H9 (cell line): Measurements from ENCODE around the gene TGM2. TPM values are rescaled to one million over a fixed set of nuclear protein-coding genes. Genes with fewer than 3 reads are reported as not detected.

ENCODE experiments used
- DNase-seq: peaks from one replicate; pipeline ENCODE4 v3.0.0-alpha.2; 2017
- H2AFZ ChIP-seq: one replicate; pipeline ENCODE4 v1.6.1; 2013; ENCODE audit warnings: mild to moderate bottlenecking, low read length, control low read depth, moderate library complexity
- H2AK5ac ChIP-seq: 2 replicates; pipeline ENCODE4 v1.6.1; 2013; ENCODE audit warnings: low read length, control low read depth, mixed read lengths; ENCODE audit not compliant: insufficient read length
- H2BK120ac ChIP-seq: one replicate; pipeline ENCODE4 v1.6.1; 2013; ENCODE audit warnings: low read depth, mild to moderate bottlenecking, low read length, control low read depth, inconsistent platforms; ENCODE audit not compliant: poor library complexity, severe bottlenecking
- H2BK12ac ChIP-seq: 2 replicates; pipeline ENCODE4 v1.6.1; 2013; ENCODE audit warnings: low read length, control low read depth, mixed read lengths, low read depth; ENCODE audit not compliant: insufficient read length
- H2BK15ac ChIP-seq: 2 replicates; pipeline ENCODE4 v1.6.1; 2013; ENCODE audit warnings: low read depth, low read length, control low read depth
- H2BK20ac ChIP-seq: one replicate; pipeline ENCODE4 v1.6.1; 2013; ENCODE audit warnings: low read depth, mild to moderate bottlenecking, low read length, control low read depth, inconsistent platforms; ENCODE audit not compliant: poor library complexity, severe bottlenecking
- H2BK5ac ChIP-seq: 2 replicates; pipeline ENCODE4 v1.6.1; 2013; ENCODE audit warnings: low read length, control low read depth, mixed read lengths; ENCODE audit not compliant: insufficient read length
- H3K14ac ChIP-seq: 2 replicates; pipeline ENCODE4 v1.6.1; 2013; ENCODE audit warnings: low read length, control low read depth; ENCODE audit not compliant: insufficient read depth
- H3K18ac ChIP-seq: 2 replicates; pipeline ENCODE4 v1.6.1; 2013; ENCODE audit warnings: low read depth, mild to moderate bottlenecking, mixed read lengths, low read length, control low read depth; ENCODE audit not compliant: insufficient read length
- H3K23ac ChIP-seq: 2 replicates; pipeline ENCODE4 v1.6.1; 2013; ENCODE audit warnings: low read length, control low read depth, mixed read lengths, low read depth; ENCODE audit not compliant: insufficient read length
- H3K23me2 ChIP-seq: 2 replicates; pipeline ENCODE4 v1.6.1; 2013; ENCODE audit warnings: low read depth, mild to moderate bottlenecking, mixed read lengths, low read length, control low read depth; ENCODE audit not compliant: insufficient read length, poor library complexity, severe bottlenecking
- H3K27ac ChIP-seq: 2 replicates; pipeline ENCODE4 v1.5.1; 2013; ENCODE audit warnings: low read length, control low read depth, mixed read lengths, low read depth; ENCODE audit not compliant: insufficient read length
- H3K27me3 ChIP-seq: 2 replicates; pipeline ENCODE4 v1.6.1; 2013; ENCODE audit warnings: low read length, control low read depth, inconsistent platforms; ENCODE audit not compliant: insufficient read depth
- H3K4ac ChIP-seq: 2 replicates; pipeline ENCODE4 v1.6.1; 2013; ENCODE audit warnings: low read depth, mild to moderate bottlenecking, control low read depth, inconsistent platforms, low read length, moderate library complexity
- H3K4me1 ChIP-seq: 2 replicates; pipeline ENCODE4 v1.6.1; 2013; ENCODE audit warnings: low read length, control low read depth, inconsistent platforms; ENCODE audit not compliant: insufficient read depth
- H3K4me2 ChIP-seq: 2 replicates; pipeline ENCODE4 v1.6.1; 2013; ENCODE audit warnings: low read length, control low read depth, mixed read lengths; ENCODE audit not compliant: insufficient read length, insufficient read depth
- H3K56ac ChIP-seq: 2 replicates; pipeline ENCODE4 v1.6.1; 2013; ENCODE audit warnings: low read depth, mild to moderate bottlenecking, mixed read lengths, low read length, control low read depth; ENCODE audit not compliant: insufficient read length
- H3K79me1 ChIP-seq: 2 replicates; pipeline ENCODE4 v1.6.1; 2013; ENCODE audit warnings: low read depth, mild to moderate bottlenecking, moderate library complexity, low read length, control low read depth, inconsistent platforms; ENCODE audit not compliant: insufficient read depth, poor library complexity, severe bottlenecking
- H3K79me2 ChIP-seq: 2 replicates; pipeline ENCODE4 v1.6.1; 2013; ENCODE audit warnings: low read length, control low read depth, inconsistent platforms; ENCODE audit not compliant: insufficient read depth
- H3K9ac ChIP-seq: 2 replicates; pipeline ENCODE4 v1.6.1; 2013; ENCODE audit warnings: low read length, control low read depth, mixed read lengths; ENCODE audit not compliant: insufficient read length; ENCODE audit errors: extremely low read depth
- H3K9me3 ChIP-seq: one replicate; pipeline ENCODE4 v1.6.1; 2013; ENCODE audit warnings: low read depth, low read length, inconsistent platforms; ENCODE audit not compliant: control insufficient read depth
- H3T11ph ChIP-seq: one replicate; pipeline ENCODE4 v1.6.1; 2013; ENCODE audit warnings: mild to moderate bottlenecking, low read length, control low read depth, inconsistent platforms
- H4K20me1 ChIP-seq: one replicate; pipeline ENCODE4 v1.6.1; 2013; ENCODE audit not compliant: control insufficient read depth, insufficient read length, insufficient read depth
- H4K5ac ChIP-seq: 2 replicates; pipeline ENCODE4 v1.6.1; 2013; ENCODE audit warnings: low read depth, mild to moderate bottlenecking, mixed read lengths, low read length, control low read depth; ENCODE audit not compliant: insufficient read length
- H4K8ac ChIP-seq: replicated peaks from 2 replicates; pipeline ENCODE4 v1.6.1; 2013; ENCODE audit warnings: low read length, control low read depth, mixed read lengths, low read depth; ENCODE audit not compliant: insufficient read length
- H4K91ac ChIP-seq: 2 replicates; pipeline ENCODE4 v1.6.1; 2013; ENCODE audit warnings: low read depth, mild to moderate bottlenecking, moderate library complexity, mixed read lengths, low read length, control low read depth; ENCODE audit not compliant: insufficient read length
- H3K27ac Mint-ChIP-seq, 3 experiments: 2 replicates in 2 of 3; 3 replicates in 1 of 3; pipeline ENCODE4 v1.8.0; 2020 to 2021; ENCODE audit warnings: mixed read lengths in 3 of 3, mild to moderate bottlenecking in 1 of 3, moderate library complexity in 1 of 3
- H3K27me3 Mint-ChIP-seq: 2 replicates; pipeline ENCODE4 v1.8.0; 2021; ENCODE audit warnings: low read depth, mild to moderate bottlenecking, moderate library complexity, mixed read lengths
- H3K36me3 Mint-ChIP-seq, 3 experiments: 2 replicates in 2 of 3; 3 replicates in 1 of 3; pipeline ENCODE4 v1.8.0; 2020 to 2021; ENCODE audit warnings: low read depth in 3 of 3, mixed read lengths in 3 of 3; ENCODE audit not compliant: insufficient read depth in 1 of 3
- H3K4me1 Mint-ChIP-seq, 2 experiments: 2 replicates each; pipeline ENCODE4 v1.8.0; 2020; ENCODE audit warnings: mixed read lengths in 2 of 2
- H3K4me3 Mint-ChIP-seq, 2 experiments: 2 replicates in 1 of 2; 3 replicates in 1 of 2; pipeline ENCODE4 v1.8.0; 2020 to 2021; ENCODE audit warnings: mild to moderate bottlenecking in 2 of 2, mixed read lengths in 2 of 2, moderate library complexity in 1 of 2
- H3K9me3 Mint-ChIP-seq, 2 experiments: 2 replicates in 1 of 2; 3 replicates in 1 of 2; pipeline ENCODE4 v1.8.0; 2020; ENCODE audit warnings: mild to moderate bottlenecking in 2 of 2, mixed read lengths in 2 of 2, moderate library complexity in 1 of 2
- WGBS: extraction: QIAGEN DNeasy Blood & Tissue Kit; methylation state at CpG from one replicate; pipeline ENCODE4 v1.1.7; 2013; ENCODE audit warnings: missing lambda C conversion rate, low lambda C conversion rate, mixed read lengths; ENCODE audit not compliant: insufficient read length; ENCODE audit errors: extremely low coverage; 5-methylcytosine and 5-hydroxymethylcytosine counted together
- total RNA-seq: library from RNA; stranded (reverse); gene quantifications from 2 replicates; pipeline ENCODE4 v1.2.1, GENCODE V29; 2021
- TF ChIP-seq, protein P1 (sequence below): fragments of 200-600 bp; sonication (generic); conservative IDR thresholded peaks from 3 replicates; pipeline ENCODE4 v1.8.0; 2021; ENCODE audit warnings: antibody characterized with exemption, mild to moderate bottlenecking

Gene TGM2
- total RNA-seq, 1 experiment from 2014 or later: 1.1 TPM

DNA sequence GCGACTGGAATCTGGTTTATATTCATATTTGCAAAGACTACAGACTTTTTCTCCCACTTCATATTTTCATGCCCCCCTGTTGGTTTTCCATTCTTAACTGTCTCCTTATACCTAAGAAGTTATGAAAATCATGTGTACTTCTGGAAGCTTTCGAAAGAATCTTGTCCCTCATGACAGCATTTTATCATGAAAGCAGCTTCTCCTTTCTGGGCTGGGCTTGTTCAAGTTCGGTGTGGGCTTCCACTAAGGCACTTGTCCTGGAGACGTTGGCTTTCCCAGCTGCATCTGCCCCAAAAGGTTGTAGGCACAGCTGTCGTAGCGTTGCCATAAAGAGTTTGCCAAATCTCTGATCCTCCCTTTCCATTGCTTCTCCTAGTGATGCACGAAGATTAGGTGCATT is 75.0 kb downstream of the TGM2 start:
- no peak overlapping the region for H3K4me3 Mint-ChIP-seq
- no CpG with 5 or more reads among the region's 7 CpGs for WGBS
- Histone ChIP-seq H3K79me2 (no peaks in the 10 kb centered on the region), H2AK5ac (no peak overlapping the region), H3K27me3 (no peaks in the 10 kb centered on the region), H3K56ac (no peak overlapping the region), H3K9me3 (no peaks in the 10 kb centered on the region), H2BK12ac (no peak overlapping the region), H2BK120ac (no peak overlapping the region), H3K23ac (no peak overlapping the region), H2BK20ac (no peak overlapping the region), H2BK15ac (no peak overlapping the region), H3K27ac (no peak overlapping the region), H2BK5ac (no peak overlapping the region), H3T11ph (no peak overlapping the region), H4K91ac (no peak overlapping the region), H3K18ac (no peak overlapping the region), H4K8ac (no peak overlapping the region), H3K9ac (no peak overlapping the region), H4K5ac (no peak overlapping the region), H3K4ac (no peak overlapping the region), H3K23me2 (no peaks in the 10 kb centered on the region), H3K4me2 (no peak overlapping the region), H3K14ac (no peak overlapping the region), H2AFZ (no peak overlapping the region), H4K20me1 (no peaks in the 10 kb centered on the region), H3K79me1 (no peaks in the 10 kb centered on the region), H3K4me1 (no peaks in the 10 kb centered on the region)
- H3K36me3 Mint-ChIP-seq: peaks cover 9 to 61% (median 31%) of the 10 kb centered on the region in 3 experiments; a peak in 6 of 7 replicates
- TF ChIP-seq, protein P1, sequence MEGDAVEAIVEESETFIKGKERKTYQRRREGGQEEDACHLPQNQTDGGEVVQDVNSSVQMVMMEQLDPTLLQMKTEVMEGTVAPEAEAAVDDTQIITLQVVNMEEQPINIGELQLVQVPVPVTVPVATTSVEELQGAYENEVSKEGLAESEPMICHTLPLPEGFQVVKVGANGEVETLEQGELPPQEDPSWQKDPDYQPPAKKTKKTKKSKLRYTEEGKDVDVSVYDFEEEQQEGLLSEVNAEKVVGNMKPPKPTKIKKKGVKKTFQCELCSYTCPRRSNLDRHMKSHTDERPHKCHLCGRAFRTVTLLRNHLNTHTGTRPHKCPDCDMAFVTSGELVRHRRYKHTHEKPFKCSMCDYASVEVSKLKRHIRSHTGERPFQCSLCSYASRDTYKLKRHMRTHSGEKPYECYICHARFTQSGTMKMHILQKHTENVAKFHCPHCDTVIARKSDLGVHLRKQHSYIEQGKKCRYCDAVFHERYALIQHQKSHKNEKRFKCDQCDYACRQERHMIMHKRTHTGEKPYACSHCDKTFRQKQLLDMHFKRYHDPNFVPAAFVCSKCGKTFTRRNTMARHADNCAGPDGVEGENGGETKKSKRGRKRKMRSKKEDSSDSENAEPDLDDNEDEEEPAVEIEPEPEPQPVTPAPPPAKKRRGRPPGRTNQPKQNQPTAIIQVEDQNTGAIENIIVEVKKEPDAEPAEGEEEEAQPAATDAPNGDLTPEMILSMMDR: no peak
- H3K4me1 Mint-ChIP-seq: peaks cover 0 to 5% of the 10 kb centered on the region in 2 experiments; a peak in 1 of 4 replicates
- H3K9me3 Mint-ChIP-seq: no peaks in the 10 kb centered on the region
- H3K27me3 Mint-ChIP-seq: no peaks in the 10 kb centered on the region; the same call in 1 of the 2 replicates
- no peak for DNase-seq
- H3K27ac Mint-ChIP-seq: no peak overlapping the region; a peak in 1 of 7 replicates
